H1 (cell line): Measurements from ENCODE around the gene OST4. TPM values are rescaled to one million over a fixed set of nuclear protein-coding genes. Genes with fewer than 3 reads are reported as not detected.

Experiments
- CREB1 ChIP-seq: IDR thresholded peaks from 2 replicates; pipeline ENCODE4 v1.6.1; 2012; ENCODE audit warnings: inconsistent platforms
- SAP30 ChIP-seq: fragments of 300-600 bp; sonication (generic); IDR thresholded peaks from 2 replicates; pipeline ENCODE4 v1.7.1; 2012; ENCODE audit warnings: low read length, moderate library complexity, mild to moderate bottlenecking, inconsistent platforms; ENCODE audit not compliant: insufficient read depth, insufficient replicate concordance
- SP1 ChIP-seq: IDR thresholded peaks from 2 replicates; pipeline ENCODE4 v1.6.1; 2011; ENCODE audit warnings: low read depth, low read length
- TAF7 ChIP-seq: optimal IDR thresholded peaks from 2 replicates; pipeline ENCODE3; 2011; ENCODE audit warnings: low read depth, mild to moderate bottlenecking, inconsistent platforms, low read length, moderate library complexity, borderline replicate concordance
- polyA plus RNA-seq, 7 experiments: library from polyadenylated mRNA; depleted of rRNA in 3 of 7; stranded (reverse) in 5 of 7; unstranded in 2 of 7; fragments of >200 nt in 5 of 7; fragments of 200-250 nt in 2 of 7; gene quantifications; 1 replicate in 5 of 7; 2 replicates in 1 of 7; 4 replicates in 1 of 7; pipeline versions ENCODE4 v1.2.1 to v1.2.3, GENCODE V29; 2011 to 2013; ENCODE audit warnings: missing spikeins in 2 of 7, mixed read lengths in 2 of 7
- total RNA-seq: library from RNA; stranded (reverse); fragmentation: NEBNext Ultra II Directional; extraction: Animal tissue kit (Norgen Biotek cat#: 25700); gene quantifications from 2 replicates; pipeline ENCODE4 v1.2.1, GENCODE V29; 2021
- TF ChIP-seq, protein P1 (sequence below): fragments of 300-600 bp; sonication (generic); IDR thresholded peaks from 2 replicates; pipeline ENCODE4 v1.7.1; 2012; ENCODE audit warnings: low read length, moderate library complexity, mild to moderate bottlenecking, inconsistent platforms; ENCODE audit not compliant: insufficient replicate concordance

Gene OST4
- total and polyA plus RNA-seq, 2 of the 8 experiments (the other 6 are each of a cell fraction or from before 2014, with no cell fraction given): 225 to 865 TPM

DNA sequence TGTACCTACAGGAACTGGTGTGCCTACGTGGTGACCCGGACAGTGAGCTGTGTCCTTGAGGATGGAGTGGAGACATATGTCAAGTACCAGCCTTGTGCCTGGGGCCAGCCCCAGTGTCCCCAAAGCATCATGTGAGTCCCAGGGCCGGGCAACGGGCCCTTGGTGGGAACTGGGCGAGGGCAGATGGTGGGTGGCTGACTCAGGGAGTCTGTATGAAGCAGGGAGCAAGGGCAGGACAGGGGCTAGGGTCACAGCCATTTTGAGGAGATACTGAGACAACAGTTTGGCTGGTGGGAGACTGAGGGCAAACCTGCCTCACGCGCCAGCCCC, 8.7 kb upstream of the OST4 start (continued):
- TF ChIP-seq, protein P1, sequence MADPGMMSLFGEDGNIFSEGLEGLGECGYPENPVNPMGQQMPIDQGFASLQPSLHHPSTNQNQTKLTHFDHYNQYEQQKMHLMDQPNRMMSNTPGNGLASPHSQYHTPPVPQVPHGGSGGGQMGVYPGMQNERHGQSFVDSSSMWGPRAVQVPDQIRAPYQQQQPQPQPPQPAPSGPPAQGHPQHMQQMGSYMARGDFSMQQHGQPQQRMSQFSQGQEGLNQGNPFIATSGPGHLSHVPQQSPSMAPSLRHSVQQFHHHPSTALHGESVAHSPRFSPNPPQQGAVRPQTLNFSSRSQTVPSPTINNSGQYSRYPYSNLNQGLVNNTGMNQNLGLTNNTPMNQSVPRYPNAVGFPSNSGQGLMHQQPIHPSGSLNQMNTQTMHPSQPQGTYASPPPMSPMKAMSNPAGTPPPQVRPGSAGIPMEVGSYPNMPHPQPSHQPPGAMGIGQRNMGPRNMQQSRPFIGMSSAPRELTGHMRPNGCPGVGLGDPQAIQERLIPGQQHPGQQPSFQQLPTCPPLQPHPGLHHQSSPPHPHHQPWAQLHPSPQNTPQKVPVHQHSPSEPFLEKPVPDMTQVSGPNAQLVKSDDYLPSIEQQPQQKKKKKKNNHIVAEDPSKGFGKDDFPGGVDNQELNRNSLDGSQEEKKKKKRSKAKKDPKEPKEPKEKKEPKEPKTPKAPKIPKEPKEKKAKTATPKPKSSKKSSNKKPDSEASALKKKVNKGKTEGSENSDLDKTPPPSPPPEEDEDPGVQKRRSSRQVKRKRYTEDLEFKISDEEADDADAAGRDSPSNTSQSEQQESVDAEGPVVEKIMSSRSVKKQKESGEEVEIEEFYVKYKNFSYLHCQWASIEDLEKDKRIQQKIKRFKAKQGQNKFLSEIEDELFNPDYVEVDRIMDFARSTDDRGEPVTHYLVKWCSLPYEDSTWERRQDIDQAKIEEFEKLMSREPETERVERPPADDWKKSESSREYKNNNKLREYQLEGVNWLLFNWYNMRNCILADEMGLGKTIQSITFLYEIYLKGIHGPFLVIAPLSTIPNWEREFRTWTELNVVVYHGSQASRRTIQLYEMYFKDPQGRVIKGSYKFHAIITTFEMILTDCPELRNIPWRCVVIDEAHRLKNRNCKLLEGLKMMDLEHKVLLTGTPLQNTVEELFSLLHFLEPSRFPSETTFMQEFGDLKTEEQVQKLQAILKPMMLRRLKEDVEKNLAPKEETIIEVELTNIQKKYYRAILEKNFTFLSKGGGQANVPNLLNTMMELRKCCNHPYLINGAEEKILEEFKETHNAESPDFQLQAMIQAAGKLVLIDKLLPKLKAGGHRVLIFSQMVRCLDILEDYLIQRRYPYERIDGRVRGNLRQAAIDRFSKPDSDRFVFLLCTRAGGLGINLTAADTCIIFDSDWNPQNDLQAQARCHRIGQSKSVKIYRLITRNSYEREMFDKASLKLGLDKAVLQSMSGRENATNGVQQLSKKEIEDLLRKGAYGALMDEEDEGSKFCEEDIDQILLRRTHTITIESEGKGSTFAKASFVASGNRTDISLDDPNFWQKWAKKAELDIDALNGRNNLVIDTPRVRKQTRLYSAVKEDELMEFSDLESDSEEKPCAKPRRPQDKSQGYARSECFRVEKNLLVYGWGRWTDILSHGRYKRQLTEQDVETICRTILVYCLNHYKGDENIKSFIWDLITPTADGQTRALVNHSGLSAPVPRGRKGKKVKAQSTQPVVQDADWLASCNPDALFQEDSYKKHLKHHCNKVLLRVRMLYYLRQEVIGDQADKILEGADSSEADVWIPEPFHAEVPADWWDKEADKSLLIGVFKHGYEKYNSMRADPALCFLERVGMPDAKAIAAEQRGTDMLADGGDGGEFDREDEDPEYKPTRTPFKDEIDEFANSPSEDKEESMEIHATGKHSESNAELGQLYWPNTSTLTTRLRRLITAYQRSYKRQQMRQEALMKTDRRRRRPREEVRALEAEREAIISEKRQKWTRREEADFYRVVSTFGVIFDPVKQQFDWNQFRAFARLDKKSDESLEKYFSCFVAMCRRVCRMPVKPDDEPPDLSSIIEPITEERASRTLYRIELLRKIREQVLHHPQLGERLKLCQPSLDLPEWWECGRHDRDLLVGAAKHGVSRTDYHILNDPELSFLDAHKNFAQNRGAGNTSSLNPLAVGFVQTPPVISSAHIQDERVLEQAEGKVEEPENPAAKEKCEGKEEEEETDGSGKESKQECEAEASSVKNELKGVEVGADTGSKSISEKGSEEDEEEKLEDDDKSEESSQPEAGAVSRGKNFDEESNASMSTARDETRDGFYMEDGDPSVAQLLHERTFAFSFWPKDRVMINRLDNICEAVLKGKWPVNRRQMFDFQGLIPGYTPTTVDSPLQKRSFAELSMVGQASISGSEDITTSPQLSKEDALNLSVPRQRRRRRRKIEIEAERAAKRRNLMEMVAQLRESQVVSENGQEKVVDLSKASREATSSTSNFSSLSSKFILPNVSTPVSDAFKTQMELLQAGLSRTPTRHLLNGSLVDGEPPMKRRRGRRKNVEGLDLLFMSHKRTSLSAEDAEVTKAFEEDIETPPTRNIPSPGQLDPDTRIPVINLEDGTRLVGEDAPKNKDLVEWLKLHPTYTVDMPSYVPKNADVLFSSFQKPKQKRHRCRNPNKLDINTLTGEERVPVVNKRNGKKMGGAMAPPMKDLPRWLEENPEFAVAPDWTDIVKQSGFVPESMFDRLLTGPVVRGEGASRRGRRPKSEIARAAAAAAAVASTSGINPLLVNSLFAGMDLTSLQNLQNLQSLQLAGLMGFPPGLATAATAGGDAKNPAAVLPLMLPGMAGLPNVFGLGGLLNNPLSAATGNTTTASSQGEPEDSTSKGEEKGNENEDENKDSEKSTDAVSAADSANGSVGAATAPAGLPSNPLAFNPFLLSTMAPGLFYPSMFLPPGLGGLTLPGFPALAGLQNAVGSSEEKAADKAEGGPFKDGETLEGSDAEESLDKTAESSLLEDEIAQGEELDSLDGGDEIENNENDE: no peak
- TF ChIP-seq SAP30 (no peak), CREB1 (no peak), SP1 (no peak), TAF7 (no peak)
